WTC11 (cell line): ENCODE data around the gene ZFHX3.

Source experiments
- NR2C2 ChIP-seq: sonication (generic); formaldehyde crosslinking; IDR thresholded peaks from 2 replicates; pipeline ENCODE4 v1.8.0; 2022; ENCODE audit warnings: mild to moderate bottlenecking, missing genetic modification reagents
- ZNF317 ChIP-seq: sonication (generic); formaldehyde crosslinking; IDR thresholded peaks from 2 replicates; pipeline ENCODE4 v1.8.1; 2023; ENCODE audit warnings: low read depth, mild to moderate bottlenecking, moderate library complexity, missing genetic modification reagents, borderline replicate concordance
- TF ChIP-seq, protein P1 (sequence below): fragments of 200-600 bp; IDR thresholded peaks from 2 replicates; pipeline ENCODE4 v1.8.0; 2022; ENCODE audit warnings: antibody characterized with exemption
- TF ChIP-seq, protein P2 (sequence below): fragments of 250-450 bp; sonication (Bioruptor Pico); IDR thresholded peaks from 2 replicates; pipeline ENCODE4 v1.8.0; 2021; ENCODE audit warnings: mild to moderate bottlenecking
- TF ChIP-seq, protein P3 (sequence below): sonication (generic); formaldehyde crosslinking; IDR thresholded peaks from 2 replicates; pipeline ENCODE4 v1.8.1; 2023; ENCODE audit warnings: mild to moderate bottlenecking, missing genetic modification reagents

DNA sequence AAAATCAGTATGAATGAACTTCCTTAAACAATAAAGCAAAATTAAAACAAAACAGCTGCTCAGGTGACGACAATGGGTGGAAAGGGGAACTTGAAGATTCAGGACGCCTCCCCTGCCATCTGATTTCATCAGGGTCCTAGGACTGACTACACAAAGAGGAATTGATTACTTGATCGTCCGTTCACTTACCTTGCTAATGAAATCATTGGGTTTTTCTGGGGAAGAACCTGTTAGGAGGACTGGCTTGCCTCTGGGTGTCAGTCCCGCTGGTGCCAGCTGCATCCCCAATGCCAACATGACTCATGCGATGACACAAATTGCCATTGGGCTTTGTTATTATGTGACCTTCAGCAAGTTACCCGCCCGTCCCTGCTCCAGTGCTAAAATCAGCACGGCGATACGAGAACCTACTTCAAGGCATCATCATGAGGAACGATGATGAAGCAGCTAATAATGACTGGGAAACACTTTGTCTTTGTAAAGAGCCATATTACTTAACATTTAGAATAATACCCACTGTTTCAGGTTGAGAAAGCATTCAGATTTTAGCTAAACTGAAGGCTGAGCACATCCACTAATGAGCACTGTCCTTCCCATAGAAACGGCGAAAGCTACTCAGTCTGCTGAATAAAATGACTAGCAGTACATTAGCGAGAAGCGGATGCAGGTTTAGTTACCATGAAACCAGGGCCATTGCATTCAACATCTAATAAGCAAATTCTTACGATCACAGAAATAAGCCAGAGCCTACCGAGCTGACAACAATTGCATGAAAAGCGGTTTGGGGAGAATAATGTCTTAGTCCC is 139.4 kb downstream of the ZFHX3 start:
- TF ChIP-seq, protein P1, sequence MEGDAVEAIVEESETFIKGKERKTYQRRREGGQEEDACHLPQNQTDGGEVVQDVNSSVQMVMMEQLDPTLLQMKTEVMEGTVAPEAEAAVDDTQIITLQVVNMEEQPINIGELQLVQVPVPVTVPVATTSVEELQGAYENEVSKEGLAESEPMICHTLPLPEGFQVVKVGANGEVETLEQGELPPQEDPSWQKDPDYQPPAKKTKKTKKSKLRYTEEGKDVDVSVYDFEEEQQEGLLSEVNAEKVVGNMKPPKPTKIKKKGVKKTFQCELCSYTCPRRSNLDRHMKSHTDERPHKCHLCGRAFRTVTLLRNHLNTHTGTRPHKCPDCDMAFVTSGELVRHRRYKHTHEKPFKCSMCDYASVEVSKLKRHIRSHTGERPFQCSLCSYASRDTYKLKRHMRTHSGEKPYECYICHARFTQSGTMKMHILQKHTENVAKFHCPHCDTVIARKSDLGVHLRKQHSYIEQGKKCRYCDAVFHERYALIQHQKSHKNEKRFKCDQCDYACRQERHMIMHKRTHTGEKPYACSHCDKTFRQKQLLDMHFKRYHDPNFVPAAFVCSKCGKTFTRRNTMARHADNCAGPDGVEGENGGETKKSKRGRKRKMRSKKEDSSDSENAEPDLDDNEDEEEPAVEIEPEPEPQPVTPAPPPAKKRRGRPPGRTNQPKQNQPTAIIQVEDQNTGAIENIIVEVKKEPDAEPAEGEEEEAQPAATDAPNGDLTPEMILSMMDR = no peak
- TF ChIP-seq, protein P2, sequence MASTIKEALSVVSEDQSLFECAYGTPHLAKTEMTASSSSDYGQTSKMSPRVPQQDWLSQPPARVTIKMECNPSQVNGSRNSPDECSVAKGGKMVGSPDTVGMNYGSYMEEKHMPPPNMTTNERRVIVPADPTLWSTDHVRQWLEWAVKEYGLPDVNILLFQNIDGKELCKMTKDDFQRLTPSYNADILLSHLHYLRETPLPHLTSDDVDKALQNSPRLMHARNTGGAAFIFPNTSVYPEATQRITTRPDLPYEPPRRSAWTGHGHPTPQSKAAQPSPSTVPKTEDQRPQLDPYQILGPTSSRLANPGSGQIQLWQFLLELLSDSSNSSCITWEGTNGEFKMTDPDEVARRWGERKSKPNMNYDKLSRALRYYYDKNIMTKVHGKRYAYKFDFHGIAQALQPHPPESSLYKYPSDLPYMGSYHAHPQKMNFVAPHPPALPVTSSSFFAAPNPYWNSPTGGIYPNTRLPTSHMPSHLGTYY (CRISPR knock-in tag) = no peak
- TF ChIP-seq NR2C2 (CRISPR knock-in tag) (no peak), ZNF317 (CRISPR knock-in tag) (no peak)
- TF ChIP-seq, protein P3, sequence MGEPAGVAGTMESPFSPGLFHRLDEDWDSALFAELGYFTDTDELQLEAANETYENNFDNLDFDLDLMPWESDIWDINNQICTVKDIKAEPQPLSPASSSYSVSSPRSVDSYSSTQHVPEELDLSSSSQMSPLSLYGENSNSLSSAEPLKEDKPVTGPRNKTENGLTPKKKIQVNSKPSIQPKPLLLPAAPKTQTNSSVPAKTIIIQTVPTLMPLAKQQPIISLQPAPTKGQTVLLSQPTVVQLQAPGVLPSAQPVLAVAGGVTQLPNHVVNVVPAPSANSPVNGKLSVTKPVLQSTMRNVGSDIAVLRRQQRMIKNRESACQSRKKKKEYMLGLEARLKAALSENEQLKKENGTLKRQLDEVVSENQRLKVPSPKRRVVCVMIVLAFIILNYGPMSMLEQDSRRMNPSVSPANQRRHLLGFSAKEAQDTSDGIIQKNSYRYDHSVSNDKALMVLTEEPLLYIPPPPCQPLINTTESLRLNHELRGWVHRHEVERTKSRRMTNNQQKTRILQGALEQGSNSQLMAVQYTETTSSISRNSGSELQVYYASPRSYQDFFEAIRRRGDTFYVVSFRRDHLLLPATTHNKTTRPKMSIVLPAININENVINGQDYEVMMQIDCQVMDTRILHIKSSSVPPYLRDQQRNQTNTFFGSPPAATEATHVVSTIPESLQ = no peak
